MCF 10A (cell line): ENCODE data around the gene C19orf25. TPM values are rescaled to one million over a fixed set of nuclear protein-coding genes. Genes with fewer than 3 reads are reported as not detected.

Source experiments
- BruUV-seq: library from RNA; stranded (reverse); fragments of 400-500 nt; replicated peaks from 2 replicates; lab custom pipeline; 2021; lab: Mats Ljungman, UMichigan
- CTCF ChIA-PET: fragments of 300-600 bp; sonication (Branson Sonifier 250); formaldehyde crosslinking; extraction: SDS; loops from one replicate; lab custom pipeline; 2021; ENCODE audit warnings: antibody characterized with exemption, inconsistent platforms; lab: Yijun Ruan, JAX
- POLR2A ChIA-PET: fragments of 300-600, 350-650 bp; sonication (Branson Sonifier 250); formaldehyde crosslinking; extraction: SDS; loops from one replicate; lab custom pipeline; 2020; ENCODE audit warnings: antibody characterized with exemption, inconsistent platforms; lab: Yijun Ruan, JAX
- DNase-seq: peaks from one replicate; pipeline ENCODE4 v3.0.0-alpha.2; 2018; ENCODE audit not compliant: unreplicated experiment
- H3K27ac Mint-ChIP-seq: one replicate; pipeline ENCODE4 v1.8.0; 2022; ENCODE audit warnings: mild to moderate bottlenecking, low read depth, mixed read lengths; ENCODE audit not compliant: unreplicated experiment
- H3K27me3 Mint-ChIP-seq: one replicate; pipeline ENCODE4 v1.8.0; 2022; ENCODE audit warnings: mixed read lengths; ENCODE audit not compliant: insufficient read depth, unreplicated experiment
- H3K36me3 Mint-ChIP-seq: one replicate; pipeline ENCODE4 v1.8.0; 2022; ENCODE audit warnings: mild to moderate bottlenecking, moderate library complexity, mixed read lengths; ENCODE audit not compliant: insufficient read depth, unreplicated experiment
- H3K4me1 Mint-ChIP-seq: one replicate; pipeline ENCODE4 v1.8.0; 2022; ENCODE audit warnings: mixed read lengths; ENCODE audit not compliant: insufficient read depth, unreplicated experiment
- H3K4me3 Mint-ChIP-seq: one replicate; pipeline ENCODE4 v1.8.0; 2022; ENCODE audit warnings: mild to moderate bottlenecking, moderate library complexity, mixed read lengths; ENCODE audit not compliant: unreplicated experiment
- H3K9me3 Mint-ChIP-seq: one replicate; pipeline ENCODE4 v1.8.0; 2022; ENCODE audit warnings: mixed read lengths; ENCODE audit not compliant: unreplicated experiment
- CTCF ChIP-seq: fragments of 200-600 bp; IDR thresholded peaks from one replicate; pipeline ENCODE4 v1.8.0; 2022; ENCODE audit warnings: antibody characterized with exemption, mild to moderate bottlenecking; ENCODE audit not compliant: unreplicated experiment
- intact Hi-C: fragments of 100-400 bp; cut with micrococcal nuclease; formaldehyde crosslinking; loops from 2 replicates; pipeline ENCODE4 v1.14.1; 2022
- total RNA-seq: library from RNA; stranded (reverse); gene quantifications from 2 replicates; pipeline ENCODE4 v1.2.3, GENCODE V29; 2022

The C19orf25 gene
- total RNA-seq, 1 experiment from 2014 or later, result 40.5 TPM

- Mint-ChIP-seq H3K4me1 (no peaks in the 10 kb centered on the region), H3K36me3 (peaks cover 11% of the 10 kb centered on the region), H3K9me3 (no peaks in the 10 kb centered on the region), H3K4me3 (no peak overlapping the region), H3K27ac (no peak overlapping the region), H3K27me3 (peaks cover 38% of the 10 kb centered on the region)
- no peak for TF ChIP-seq CTCF
- DNase-seq, result no peak
- intact Hi-C loops, result no loop called here
- BruUV-seq, result no TSS peak
- POLR2A ChIA-PET, result interaction anchor here (0.6 kb wide), 1 partner anchor 27 kb away, joined by 3 read pairs; the partner anchor contains the start of gene C19orf25
- CTCF ChIA-PET, result interaction anchor here (0.6 to 1.1 kb wide), 2 partner anchors 10 to 20 kb away, joined by 3 read pairs; no protein-coding TSS in a partner anchor
Measured at GRCh38 chr19:1451916-1452801, 26.9 kb downstream of the C19orf25 start.

DNA sequence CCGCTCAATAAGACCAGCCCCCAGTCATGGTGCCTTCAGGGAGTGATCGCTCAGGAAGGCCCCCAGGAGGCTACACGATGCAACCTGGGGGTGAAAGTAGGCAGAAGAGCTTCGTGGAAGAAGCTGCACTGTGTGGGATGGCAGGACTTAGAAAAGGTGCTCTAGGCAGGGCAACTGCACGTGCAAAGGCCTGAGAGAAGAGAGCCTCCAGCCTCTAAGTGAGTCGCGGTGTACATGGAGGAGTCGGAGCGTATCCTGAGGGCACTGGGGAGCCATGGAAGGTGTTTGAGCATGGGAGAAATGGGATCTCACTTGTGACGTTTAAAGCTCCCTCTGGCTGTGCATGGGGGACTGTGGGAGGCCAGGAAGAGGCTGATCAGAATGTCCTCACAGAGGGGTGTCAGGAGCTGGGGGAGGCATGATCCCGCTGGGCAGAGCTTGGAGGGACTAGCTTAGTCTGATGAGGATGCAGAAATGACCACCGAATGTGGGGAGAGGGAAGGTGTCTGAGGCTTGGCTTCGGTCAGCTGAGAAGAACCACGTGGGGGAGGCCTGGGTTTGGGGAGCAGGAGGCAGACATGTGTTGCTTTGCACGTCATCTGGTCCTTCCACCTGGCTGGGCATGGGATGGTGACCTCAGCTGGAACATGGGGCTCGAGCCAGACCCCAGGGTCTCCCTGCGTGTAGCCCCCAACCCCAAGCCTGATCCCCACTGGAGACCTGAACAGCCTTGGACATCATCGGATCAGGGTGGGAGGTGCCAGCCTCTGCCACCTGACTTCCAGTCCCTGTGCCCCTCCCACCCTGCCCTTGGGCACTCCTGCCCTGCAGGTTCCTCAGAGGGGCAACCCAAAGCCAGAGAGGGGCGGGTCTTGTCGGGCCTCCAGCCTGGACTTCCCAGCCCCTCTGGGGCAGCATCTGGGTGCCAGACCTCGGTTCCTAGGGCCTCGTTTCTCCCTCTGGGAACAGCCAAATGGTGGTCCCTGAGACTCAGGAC lies 28.0 kb downstream of the C19orf25 start:
- H3K4me1 Mint-ChIP-seq, result no peaks in the 10 kb centered on the region
- H3K27ac Mint-ChIP-seq, result no peak overlapping the region
- intact Hi-C loops, result no loop called here
- H3K4me3 Mint-ChIP-seq, result no peak overlapping the region
- DNase-seq, result no peak
- H3K9me3 Mint-ChIP-seq, result no peaks in the 10 kb centered on the region
- POLR2A ChIA-PET, result interaction anchor here (0.6 kb wide), 1 partner anchor 178 kb away, joined by 3 read pairs; no protein-coding TSS in a partner anchor
- H3K36me3 Mint-ChIP-seq, result peaks cover 11% of the 10 kb centered on the region
- CTCF ChIA-PET, result no interaction called here
- no peak for TF ChIP-seq CTCF
- peaks cover 43% of the 10 kb centered on the region for H3K27me3 Mint-ChIP-seq
- no TSS peak for BruUV-seq

DNA sequence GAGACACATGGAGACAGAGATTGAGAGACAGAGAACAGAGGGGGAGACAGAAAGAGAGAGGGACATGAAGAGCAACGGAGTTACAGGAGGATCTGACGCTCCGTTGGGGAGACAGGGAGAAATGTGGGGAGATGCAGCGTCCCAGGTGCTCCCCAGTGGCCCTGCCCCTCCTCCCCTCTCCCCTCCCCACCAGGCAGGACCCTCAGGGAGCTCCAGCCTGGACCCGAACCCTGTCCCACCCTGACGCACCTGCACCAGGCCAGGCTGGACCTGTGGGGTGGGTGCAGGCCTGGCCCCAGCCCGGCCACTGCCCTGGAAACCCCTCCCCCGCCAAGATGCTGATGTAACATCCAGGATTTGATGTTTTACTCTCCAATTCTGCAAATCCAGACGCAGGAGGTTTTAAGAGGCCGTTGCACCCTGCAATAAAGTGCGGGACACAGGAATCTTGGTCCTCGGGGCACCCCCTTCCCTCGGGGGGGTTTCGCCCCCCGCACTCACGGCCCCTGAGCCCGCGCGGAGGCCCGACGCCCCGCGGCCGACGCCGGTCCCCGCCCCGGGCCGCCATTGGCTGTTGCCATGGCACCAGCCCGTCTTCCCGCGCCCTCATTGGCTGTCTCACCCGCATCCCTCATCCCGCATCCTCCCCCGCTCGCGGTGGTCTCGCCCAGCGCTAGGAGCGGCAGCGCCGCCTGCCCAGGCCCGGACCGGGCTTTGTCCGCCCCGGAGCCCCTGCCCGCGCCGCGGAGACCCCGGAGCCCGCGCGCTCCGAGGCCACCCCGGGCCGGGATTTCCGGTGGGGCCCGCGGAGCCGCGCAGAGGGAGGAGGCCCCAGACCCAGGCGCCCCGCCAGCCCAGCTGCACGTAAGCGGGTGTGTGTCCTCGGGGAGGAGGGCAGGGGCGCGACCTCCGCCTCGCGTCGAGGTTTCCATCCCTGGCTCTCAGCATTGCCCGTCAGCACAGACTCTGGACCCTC lies 29.3 kb downstream of the C19orf25 start, which contains the start of gene APC2:
Gene APC2, plus strand, starts transcription at position 655 of the 976 bp plus-strand sequence. CDS start 2,881 bp downstream, outside the sequence.
- BruUV-seq, result no TSS peak
- H3K27me3 Mint-ChIP-seq, result peaks cover 43% of the 10 kb centered on the region
- ChIA-PET POLR2A (interaction anchor here (1.2 kb wide), 1 partner anchor 8 kb away, joined by 4 read pairs; no protein-coding TSS in a partner anchor), CTCF (no interaction called here)
- H3K9me3 Mint-ChIP-seq, result no peaks in the 10 kb centered on the region
- intact Hi-C loops, result no loop called here
- no peak for DNase-seq
- no peak within 1 kb of the TSS for H3K4me3 Mint-ChIP-seq
- peaks cover 10% of the 10 kb centered on the region for H3K36me3 Mint-ChIP-seq
- no peak within 1 kb of the TSS for H3K27ac Mint-ChIP-seq
- H3K4me1 Mint-ChIP-seq, result no peaks in the 10 kb centered on the region
- TF ChIP-seq CTCF, result no peak
